Measurements from ENCODE around the gene RPA3. TPM values are rescaled to one million over a fixed set of nuclear protein-coding genes. Genes with fewer than 3 reads are reported as not detected.

RPA3 gene
- total RNA-seq, 4 donors from 2014 or later, result 10.6 to 21.0 (median 14.1) TPM

- TF ChIP-seq POLR2A (IDR thresholded peaks at IDR 0.05) (no peak), POLR2AphosphoS5 (IDR thresholded peaks at IDR 0.05) (no peak), EP300 (IDR thresholded peaks at IDR 0.05) (no peak), CTCF (IDR thresholded peaks at IDR 0.05) (no peak)
- no peak for ATAC-seq
- Histone ChIP-seq H3K4me3 (no peak overlapping the region), H3K4me1 (peaks cover 0 to 9% (median 0%) of the 10 kb centered on the region in 3 donors), H3K27ac (no peak overlapping the region), H3K9me3 (no peaks in the 10 kb centered on the region), H3K36me3 (no peaks in the 10 kb centered on the region), H3K27me3 (no peaks in the 10 kb centered on the region)
- WGBS, 2 donors (ENCODE audit: low coverage in 1 of 2), result 75 to 90% methylated on average over 2 of the region's 2 CpGs
Measured at GRCh38 chr7:7650682-7651206, 67.7 kb downstream of the RPA3 start.

GRCh38 chr7:7647495-7648036 lies 70.8 kb downstream of the RPA3 start:
- Histone ChIP-seq H3K4me3 (no peak overlapping the region), H3K27ac (no peak overlapping the region), H3K27me3 (no peaks in the 10 kb centered on the region), H3K36me3 (peaks cover 0 to 5% of the 10 kb centered on the region in 2 donors), H3K4me1 (peaks cover 0 to 4% (median 0%) of the 10 kb centered on the region in 3 donors), H3K9me3 (no peaks in the 10 kb centered on the region)
- no peak for ATAC-seq
- WGBS, 2 donors (ENCODE audit: low coverage in 1 of 2), result 83 to 85% methylated on average over 3 to 5 of the region's 6 CpGs
- no peak for TF ChIP-seq EP300 (IDR thresholded peaks at IDR 0.05)
- no peak for TF ChIP-seq POLR2A (IDR thresholded peaks at IDR 0.05)
- no peak for TF ChIP-seq POLR2AphosphoS5 (IDR thresholded peaks at IDR 0.05)
- no peak for TF ChIP-seq CTCF (IDR thresholded peaks at IDR 0.05)

DNA sequence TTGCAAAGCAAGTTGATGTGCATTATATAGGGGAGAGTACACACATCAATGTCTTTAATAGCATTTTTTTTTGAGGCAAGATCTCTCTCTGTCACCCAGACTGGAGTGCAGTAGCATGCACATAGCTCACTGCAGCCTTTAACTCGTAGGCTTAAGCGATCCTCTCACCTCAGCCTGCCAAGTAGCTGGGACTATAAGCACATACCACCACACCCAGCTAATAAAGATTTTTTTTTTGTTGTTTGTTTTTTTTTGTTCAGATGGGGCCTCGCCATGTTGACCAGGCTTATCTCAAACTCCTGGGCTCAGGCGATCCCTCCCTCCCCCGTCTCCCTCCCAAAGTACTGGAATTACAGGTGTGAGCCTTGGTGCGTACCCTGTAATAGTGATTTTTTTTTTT lies 76.3 kb downstream of the RPA3 start:
- 83% methylated on average over 6 of the region's 6 CpGs; no CpG with 5 or more reads in 1 of the 2 donors for WGBS, 2 donors (ENCODE audit: low coverage in 1 of 2)
- Histone ChIP-seq H3K27me3 (no peaks in the 10 kb centered on the region), H3K36me3 (peaks cover 0 to 5% of the 10 kb centered on the region in 2 donors), H3K9me3 (no peaks in the 10 kb centered on the region), H3K4me1 (peaks cover 3 to 24% (median 10%) of the 10 kb centered on the region in 3 donors), H3K4me3 (no peak overlapping the region), H3K27ac (no peak overlapping the region)
- ATAC-seq, result no peak
- no peak for TF ChIP-seq POLR2AphosphoS5 (IDR thresholded peaks at IDR 0.05)
- no peak for TF ChIP-seq POLR2A (IDR thresholded peaks at IDR 0.05)
- TF ChIP-seq CTCF (IDR thresholded peaks at IDR 0.05), result no peak
- no peak for TF ChIP-seq EP300 (IDR thresholded peaks at IDR 0.05)

- WGBS, 2 donors (ENCODE audit: low coverage in 1 of 2), result 6% methylated on average over 22 of the region's 22 CpGs; no CpG with 5 or more reads in 1 of the 2 donors
- H3K4me1 ChIP-seq, result peaks cover 3 to 24% (median 10%) of the 10 kb centered on the region in 3 donors
- H3K4me3 ChIP-seq, result peak overlapping the region; percentile 63 to 66
- peaks cover 0 to 10% of the 10 kb centered on the region in 2 donors for H3K36me3 ChIP-seq
- TF ChIP-seq POLR2A (IDR thresholded peaks at IDR 0.05) (no peak), CTCF (IDR thresholded peaks at IDR 0.05) (no peak), POLR2AphosphoS5 (IDR thresholded peaks at IDR 0.05) (no peak), EP300 (IDR thresholded peaks at IDR 0.05) (no peak)
- no peaks in the 10 kb centered on the region for H3K9me3 ChIP-seq
- no peaks in the 10 kb centered on the region for H3K27me3 ChIP-seq
- no peak for ATAC-seq
- peak overlapping the region; percentile 56 to 92 (median 90) for H3K27ac ChIP-seq
Measured at GRCh38 chr7:7641129-7641663, 77.2 kb downstream of the RPA3 start.

Measured in gastroesophageal sphincter (tissue), 4 donors.